CD4-positive, alpha-beta T cell (primary cell): ENCODE data around the gene EDAR. TPM values are rescaled to one million over a fixed set of nuclear protein-coding genes. Genes with fewer than 3 reads are reported as not detected.

Experiments used
- ATAC-seq: fragments of 200-7000 bp; cut with Tn5 transposase; one replicate; pipeline ENCODE4 v1.10.0; 2022; ENCODE audit warnings: mild to moderate bottlenecking; ENCODE audit not compliant: poor library complexity
- CTCF ChIA-PET: fragments of 350-600 bp; sonication (Branson Sonifier 250); formaldehyde crosslinking; loops from one replicate; lab custom pipeline; 2021; ENCODE audit warnings: antibody characterized with exemption, inconsistent platforms; lab: Charles Lee
- POLR2A ChIA-PET: fragments of 350-600 bp; sonication (Branson Sonifier 250); formaldehyde crosslinking; loops from one replicate; lab custom pipeline; 2021; ENCODE audit warnings: antibody characterized with exemption, inconsistent platforms; lab: Charles Lee
- DNase-seq, 14 experiments: peaks; one replicate each; pipeline ENCODE4 v3.0.0-alpha.2; 2013 to 2020; ENCODE audit warnings: mixed read lengths in 2 of 14
- H3K27ac ChIP-seq, 2 donors: one replicate each; pipeline versions ENCODE4 v1.5.1 to v1.7.0; 2013; ENCODE audit warnings: low read length in 2 of 2, low read depth in 1 of 2, mild to moderate bottlenecking in 1 of 2
- H3K27me3 ChIP-seq, 2 experiments: 1 replicate in 1 of 2; 2 replicates in 1 of 2; pipeline versions ENCODE4 v1.6.1 to v1.7.0; 2013; ENCODE audit warnings: low read length in 2 of 2, control low read depth in 1 of 2, mild to moderate bottlenecking in 1 of 2, moderate library complexity in 1 of 2; ENCODE audit not compliant: insufficient read depth in 2 of 2, control insufficient read depth in 1 of 2
- H3K36me3 ChIP-seq: one replicate; pipeline ENCODE4 v1.6.1; 2013; ENCODE audit warnings: low read length, control low read depth; ENCODE audit not compliant: insufficient read depth
- H3K4me1 ChIP-seq: one replicate; pipeline ENCODE4 v1.6.1; 2013; ENCODE audit warnings: low read length, control low read depth; ENCODE audit not compliant: insufficient read depth
- H3K4me3 ChIP-seq: one replicate; pipeline ENCODE4 v1.5.1; 2013; ENCODE audit warnings: mild to moderate bottlenecking, low read length, moderate library complexity
- H3K9me3 ChIP-seq, 2 experiments: 1 replicate in 1 of 2; 2 replicates in 1 of 2; pipeline versions ENCODE4 v1.6.1 to v1.7.0; 2013; ENCODE audit warnings: low read length in 2 of 2, mild to moderate bottlenecking in 2 of 2, control low read depth in 1 of 2, moderate library complexity in 1 of 2; ENCODE audit not compliant: control insufficient read depth in 1 of 2, insufficient read depth in 1 of 2
- H3K27ac Mint-ChIP-seq: one replicate; pipeline ENCODE4 v1.8.0; 2020; ENCODE audit warnings: mixed read lengths
- H3K27me3 Mint-ChIP-seq: one replicate; pipeline ENCODE4 v1.8.0; 2021; ENCODE audit warnings: mixed read lengths
- H3K36me3 Mint-ChIP-seq: one replicate; pipeline ENCODE4 v1.8.0; 2021; ENCODE audit warnings: low read depth, mixed read lengths
- H3K4me1 Mint-ChIP-seq: one replicate; pipeline ENCODE4 v1.8.0; 2021; ENCODE audit warnings: low read depth, mixed read lengths
- H3K4me3 Mint-ChIP-seq: one replicate; pipeline ENCODE4 v1.8.0; 2020; ENCODE audit warnings: mild to moderate bottlenecking, mixed read lengths
- H3K9me3 Mint-ChIP-seq: one replicate; pipeline ENCODE4 v1.8.0; 2020; ENCODE audit warnings: mixed read lengths
- intact Hi-C, 2 experiments: fragments of 100-400 bp; cut with DNase I in 1 of 2; cut with micrococcal nuclease in 1 of 2; formaldehyde crosslinking; loops; one replicate each; pipeline versions ENCODE4 v1.15.1 to v1.9.0; 2023 to 2025; cut with DNase I, micrococcal nuclease
- total RNA-seq, 174 experiments: library from RNA in 2 of 174; stranded (reverse) in 2 of 174; gene quantifications; one replicate each; pipeline ENCODE4 v1.2.3 and lab custom pipeline; 2021 to 2026
- TF ChIP-seq, protein P1 (sequence below): fragments of 200-600 bp; IDR thresholded peaks from one replicate; pipeline ENCODE4 v1.8.0; 2022; ENCODE audit warnings: antibody characterized with exemption, mild to moderate bottlenecking

The EDAR gene
- total RNA-seq, 2 experiments from 2014 or later: 9.4 to 10.3 TPM

DNA sequence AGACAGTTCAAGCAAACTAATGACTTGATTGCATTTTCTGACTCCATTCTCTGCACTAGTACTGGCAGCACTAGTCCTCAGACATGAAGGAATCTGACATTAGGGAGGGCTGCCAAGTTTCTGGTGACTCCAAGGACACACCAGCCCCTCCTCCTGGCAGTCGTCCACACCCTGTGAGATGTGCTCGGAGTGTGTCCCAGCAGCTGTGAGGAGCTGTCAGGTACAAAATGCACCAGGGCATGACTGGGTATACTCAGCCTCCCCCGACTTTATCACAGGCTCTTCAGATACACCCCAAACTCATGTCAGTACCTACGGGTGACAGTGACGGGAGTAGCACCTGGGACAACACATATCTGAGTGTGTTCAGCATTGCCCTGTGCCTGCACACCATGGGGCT lies 43.1 kb downstream of the EDAR start:
- H3K9me3 Mint-ChIP-seq: no peaks in the 10 kb centered on the region
- no peak for ATAC-seq
- H3K27ac Mint-ChIP-seq: no peak overlapping the region
- no peaks in the 10 kb centered on the region for H3K27me3 ChIP-seq
- H3K4me3 ChIP-seq: no peak overlapping the region
- H3K27me3 Mint-ChIP-seq: no peaks in the 10 kb centered on the region
- H3K4me1 Mint-ChIP-seq: peaks cover 7% of the 10 kb centered on the region
- H3K36me3 ChIP-seq: no peaks in the 10 kb centered on the region
- H3K27ac ChIP-seq: no peak overlapping the region
- no peak for DNase-seq
- ChIA-PET CTCF (no interaction called here), POLR2A (no interaction called here)
- H3K9me3 ChIP-seq: peaks cover 20 to 23% of the 10 kb centered on the region in 2 experiments
- TF ChIP-seq, protein P1, sequence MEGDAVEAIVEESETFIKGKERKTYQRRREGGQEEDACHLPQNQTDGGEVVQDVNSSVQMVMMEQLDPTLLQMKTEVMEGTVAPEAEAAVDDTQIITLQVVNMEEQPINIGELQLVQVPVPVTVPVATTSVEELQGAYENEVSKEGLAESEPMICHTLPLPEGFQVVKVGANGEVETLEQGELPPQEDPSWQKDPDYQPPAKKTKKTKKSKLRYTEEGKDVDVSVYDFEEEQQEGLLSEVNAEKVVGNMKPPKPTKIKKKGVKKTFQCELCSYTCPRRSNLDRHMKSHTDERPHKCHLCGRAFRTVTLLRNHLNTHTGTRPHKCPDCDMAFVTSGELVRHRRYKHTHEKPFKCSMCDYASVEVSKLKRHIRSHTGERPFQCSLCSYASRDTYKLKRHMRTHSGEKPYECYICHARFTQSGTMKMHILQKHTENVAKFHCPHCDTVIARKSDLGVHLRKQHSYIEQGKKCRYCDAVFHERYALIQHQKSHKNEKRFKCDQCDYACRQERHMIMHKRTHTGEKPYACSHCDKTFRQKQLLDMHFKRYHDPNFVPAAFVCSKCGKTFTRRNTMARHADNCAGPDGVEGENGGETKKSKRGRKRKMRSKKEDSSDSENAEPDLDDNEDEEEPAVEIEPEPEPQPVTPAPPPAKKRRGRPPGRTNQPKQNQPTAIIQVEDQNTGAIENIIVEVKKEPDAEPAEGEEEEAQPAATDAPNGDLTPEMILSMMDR: no peak
- intact Hi-C loops: no loop called here
- H3K4me3 Mint-ChIP-seq: no peak overlapping the region
- H3K36me3 Mint-ChIP-seq: peaks cover 57% of the 10 kb centered on the region
- H3K4me1 ChIP-seq: peaks cover 4% of the 10 kb centered on the region

DNA sequence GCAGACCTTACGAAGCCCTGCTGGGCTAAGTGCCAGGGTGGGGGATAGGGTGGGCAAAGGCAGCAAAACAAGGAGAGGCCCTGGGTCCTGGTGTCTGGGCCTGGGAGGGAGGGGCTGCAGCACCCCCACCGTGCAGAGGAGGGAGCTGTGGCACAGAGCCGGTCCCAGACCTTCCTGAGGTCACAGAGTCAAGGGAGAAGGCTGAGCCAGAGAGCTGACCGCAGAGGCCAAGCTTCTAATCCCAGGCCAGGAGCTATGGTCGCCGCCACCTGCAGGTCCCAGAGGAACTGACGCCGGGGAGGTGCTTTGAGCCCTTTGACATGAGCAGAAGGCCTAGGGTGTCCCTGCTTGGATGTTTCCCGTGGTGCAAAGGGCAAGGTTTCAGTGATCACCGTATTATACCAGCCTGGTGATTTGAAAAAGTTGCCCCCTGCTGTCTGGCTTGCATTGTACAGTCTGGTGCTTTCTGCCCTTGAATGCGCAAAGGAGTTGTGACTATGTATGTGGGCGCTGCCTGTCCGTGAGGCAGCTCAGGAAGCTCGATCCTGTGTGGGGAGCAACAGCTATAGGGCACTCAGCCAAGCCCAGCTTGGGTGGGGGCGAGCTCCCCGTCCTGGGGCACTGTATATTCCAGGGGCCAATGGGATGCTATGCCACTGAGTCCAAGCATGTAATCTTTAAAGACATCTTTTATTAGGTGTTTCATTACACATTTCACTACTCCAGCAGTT lies 44.3 kb downstream of the EDAR start:
- H3K27ac Mint-ChIP-seq: peak overlapping the region; percentile 12
- H3K9me3 Mint-ChIP-seq: no peaks in the 10 kb centered on the region
- DNase-seq (no peak), ATAC-seq (no peak)
- no peak overlapping the region for H3K4me3 Mint-ChIP-seq
- peaks cover 1% of the 10 kb centered on the region for H3K4me1 Mint-ChIP-seq
- ChIA-PET POLR2A (no interaction called here), CTCF (no interaction called here)
- H3K27ac ChIP-seq: no peak overlapping the region
- H3K27me3 Mint-ChIP-seq: no peaks in the 10 kb centered on the region
- intact Hi-C loops: no loop called here
- TF ChIP-seq, protein P1: no peak
- peaks cover 48% of the 10 kb centered on the region for H3K36me3 Mint-ChIP-seq
- H3K27me3 ChIP-seq: no peaks in the 10 kb centered on the region
- no peak overlapping the region for H3K4me3 ChIP-seq
- peaks cover 16 to 23% of the 10 kb centered on the region in 2 experiments for H3K9me3 ChIP-seq
- peaks cover 4% of the 10 kb centered on the region for H3K4me1 ChIP-seq
- H3K36me3 ChIP-seq: no peaks in the 10 kb centered on the region

DNA sequence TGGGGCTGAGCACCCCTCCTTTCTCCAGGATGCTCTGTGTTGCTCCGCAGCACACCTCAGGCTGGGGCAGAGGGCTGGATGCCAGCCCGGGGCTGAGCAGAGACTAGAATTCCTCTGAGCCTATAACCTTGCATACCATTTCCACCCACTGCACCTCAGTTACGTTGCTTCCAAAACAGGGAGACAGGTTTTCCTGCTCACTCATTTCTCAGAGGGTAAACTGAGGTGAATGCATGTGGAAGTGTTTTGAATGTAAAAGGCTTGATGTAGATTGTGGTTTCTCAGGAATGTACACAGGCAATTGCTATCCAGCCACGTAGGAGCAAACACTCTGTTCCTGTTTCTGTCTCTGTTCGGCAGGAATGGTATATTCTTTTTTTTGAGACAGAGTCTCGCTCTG lies 45.3 kb downstream of the EDAR start:
- Histone ChIP-seq H3K4me1 (peaks cover 4% of the 10 kb centered on the region), H3K27me3 (no peaks in the 10 kb centered on the region), H3K27ac (no peak overlapping the region), H3K4me3 (no peak overlapping the region), H3K36me3 (no peaks in the 10 kb centered on the region), H3K9me3 (peaks cover 16 to 20% of the 10 kb centered on the region in 2 experiments)
- ChIA-PET POLR2A (no interaction called here), CTCF (no interaction called here)
- H3K27ac Mint-ChIP-seq: no peak overlapping the region
- H3K4me3 Mint-ChIP-seq: no peak overlapping the region
- DNase-seq (no peak), ATAC-seq (no peak)
- peaks cover 44% of the 10 kb centered on the region for H3K36me3 Mint-ChIP-seq
- no peaks in the 10 kb centered on the region for H3K27me3 Mint-ChIP-seq
- H3K4me1 Mint-ChIP-seq: peaks cover 11% of the 10 kb centered on the region
- intact Hi-C loops: no loop called here
- H3K9me3 Mint-ChIP-seq: no peaks in the 10 kb centered on the region
- TF ChIP-seq, protein P1: no peak
